ENCODE data around the gene SUMF2. TPM values are rescaled to one million over a fixed set of nuclear protein-coding genes. Genes with fewer than 3 reads are reported as not detected.
"Not testable (repeated sequence)": the region's sequence is repeated elsewhere in the genome, so short reads cannot be mapped to it uniquely, and the experiment has no call there.

SUMF2 gene
- total RNA-seq, 1 donor from 2014 or later: 33.5 TPM

GRCh38 chr7:56062382-56062781 lies 1.7 kb upstream of the SUMF2 start:
- no peak for TF ChIP-seq CTCF (IDR thresholded peaks at IDR 0.05; ENCODE audit: borderline replicate concordance)
- H3K4me1 ChIP-seq: peaks cover 32% of the 10 kb centered on the region
- no peak for DNase-seq
- no peak overlapping the region for H3K27ac ChIP-seq (replicated peaks)
- H3K4me3 ChIP-seq: no peak overlapping the region
- intact Hi-C loops (cut with micrococcal nuclease): no loop called here
- H3K9me3 ChIP-seq (replicated peaks): no peaks in the 10 kb centered on the region
- H3K27me3 ChIP-seq (ENCODE audit: low read depth): no peaks in the 10 kb centered on the region
- peaks cover 61% of the 10 kb centered on the region for H3K36me3 ChIP-seq

GRCh38 chr7:56063500-56063881 lies 595 bp upstream of the SUMF2 start:
- Histone ChIP-seq H3K4me3 (peak overlapping the region; percentile 95), H3K27me3 (ENCODE audit: low read depth) (no peaks in the 10 kb centered on the region), H3K36me3 (peaks cover 52% of the 10 kb centered on the region), H3K27ac (replicated peaks) (peak overlapping the region; percentile 95), H3K4me1 (peaks cover 32% of the 10 kb centered on the region), H3K9me3 (replicated peaks) (no peaks in the 10 kb centered on the region)
- intact Hi-C loops (cut with micrococcal nuclease): no loop called here
- no peak for DNase-seq
- no peak for TF ChIP-seq CTCF (IDR thresholded peaks at IDR 0.05; ENCODE audit: borderline replicate concordance)

- DNase-seq; H3K9me3 ChIP-seq (replicated peaks); intact Hi-C loops (cut with micrococcal nuclease); H3K27ac ChIP-seq (replicated peaks); H3K4me3 ChIP-seq; H3K27me3 ChIP-seq (ENCODE audit: low read depth): not testable (repeated sequence)
- Histone ChIP-seq H3K36me3 (peaks cover 51% of the 10 kb centered on the region), H3K4me1 (peaks cover 32% of the 10 kb centered on the region)
These were observed 2.3 kb downstream of the SUMF2 start for GRCh38 chr7:56066376-56066775.

- Histone ChIP-seq H3K27ac (replicated peaks) (peak overlapping the region; percentile 42), H3K4me3 (no peak overlapping the region), H3K9me3 (replicated peaks) (no peaks in the 10 kb centered on the region), H3K27me3 (ENCODE audit: low read depth) (no peaks in the 10 kb centered on the region), H3K36me3 (peaks cover 35% of the 10 kb centered on the region), H3K4me1 (peaks cover 25% of the 10 kb centered on the region)
- peak; percentile 84 for DNase-seq
- TF ChIP-seq CTCF (IDR thresholded peaks at IDR 0.05; ENCODE audit: borderline replicate concordance): peak; percentile 97
- intact Hi-C loops (cut with micrococcal nuclease): loop anchor here (5.0 kb wide), 1 partner anchor 77 kb away; no protein-coding TSS in a partner anchor
These were observed 10.3 kb downstream of the SUMF2 start for GRCh38 chr7:56074371-56074791.

- DNase-seq: no peak
- Histone ChIP-seq H3K27me3 (ENCODE audit: low read depth) (no peaks in the 10 kb centered on the region), H3K4me1 (peaks cover 53% of the 10 kb centered on the region), H3K27ac (replicated peaks) (peak overlapping the region; percentile 95), H3K4me3 (no peak overlapping the region), H3K36me3 (peaks cover 28% of the 10 kb centered on the region), H3K9me3 (replicated peaks) (no peaks in the 10 kb centered on the region)
- no peak for TF ChIP-seq CTCF (IDR thresholded peaks at IDR 0.05; ENCODE audit: borderline replicate concordance)
- intact Hi-C loops (cut with micrococcal nuclease): no loop called here
These were observed 13.6 kb downstream of the SUMF2 start for GRCh38 chr7:56077681-56078080.

- no peak for DNase-seq
- H3K4me1 ChIP-seq: peaks cover 59% of the 10 kb centered on the region
- H3K4me3 ChIP-seq: no peak overlapping the region
- H3K36me3 ChIP-seq: peaks cover 25% of the 10 kb centered on the region
- no peaks in the 10 kb centered on the region for H3K9me3 ChIP-seq (replicated peaks)
- TF ChIP-seq CTCF (IDR thresholded peaks at IDR 0.05; ENCODE audit: borderline replicate concordance): no peak
- H3K27ac ChIP-seq (replicated peaks): peak overlapping the region; percentile 95
- no peaks in the 10 kb centered on the region for H3K27me3 ChIP-seq (ENCODE audit: low read depth)
- intact Hi-C loops (cut with micrococcal nuclease): no loop called here
These were observed 14.1 kb downstream of the SUMF2 start for GRCh38 chr7:56078196-56078595.

Measured in left ventricle myocardium inferior (tissue), 1 donor.